B cell (primary cell): ENCODE data around the gene RBM42. TPM values are rescaled to one million over a fixed set of nuclear protein-coding genes. Genes with fewer than 3 reads are reported as not detected.

Experiments
- ATAC-seq: fragments of 200-7000 bp; cut with Tn5 transposase; one replicate; pipeline ENCODE4 v1.10.0; 2021; ENCODE audit warnings: low read depth, mild to moderate bottlenecking, moderate number of reproducible peaks, moderate library complexity
- CTCF ChIA-PET: fragments of 350-600 bp; sonication (Branson Sonifier 250); formaldehyde crosslinking; loops from one replicate; lab custom pipeline; 2021; ENCODE audit warnings: antibody characterized with exemption, inconsistent platforms; lab: Charles Lee
- POLR2A ChIA-PET: fragments of 350-600 bp; sonication (Branson Sonifier 250); formaldehyde crosslinking; loops from one replicate; lab custom pipeline; 2021; ENCODE audit warnings: antibody characterized with exemption; lab: Charles Lee
- DNase-seq: peaks from one replicate; pipeline ENCODE4 v3.0.0; 2013
- H2AFZ ChIP-seq: 2 replicates; pipeline ENCODE4 v1.6.1; 2012; ENCODE audit warnings: mild to moderate bottlenecking, low read depth, low read length; ENCODE audit not compliant: insufficient read depth, poor library complexity, severe bottlenecking
- H3K27ac ChIP-seq, 2 donors: 1 replicate in 1 of 2; 2 replicates in 1 of 2; pipeline ENCODE4 v1.5.1; 2012 to 2013; ENCODE audit warnings: low read length in 2 of 2, mild to moderate bottlenecking in 2 of 2, moderate library complexity in 1 of 2
- H3K27me3 ChIP-seq, 4 experiments: fragments of 200-600 bp in 1 of 4; sonication (generic) in 1 of 4; replicated peaks in 1 of 4; 1 replicate in 2 of 4; 2 replicates in 2 of 4; pipeline versions ENCODE4 v1.6.1 to v1.7.0; 2013 to 2016; ENCODE audit warnings: low read length in 3 of 4, mild to moderate bottlenecking in 2 of 4, mixed read lengths in 1 of 4, moderate library complexity in 1 of 4; ENCODE audit not compliant: insufficient read depth in 4 of 4, control insufficient read depth in 3 of 4; ENCODE audit errors: control extremely low read depth in 1 of 4
- H3K36me3 ChIP-seq, 2 experiments: replicated peaks in 1 of 2; 1 replicate in 1 of 2; 2 replicates in 1 of 2; pipeline versions ENCODE4 v1.6.1 to v1.7.1; 2013; ENCODE audit warnings: low read length in 1 of 2; ENCODE audit not compliant: insufficient read depth in 2 of 2, control insufficient read depth in 1 of 2; ENCODE audit errors: control extremely low read depth in 1 of 2, extremely low read depth in 1 of 2
- H3K4me1 ChIP-seq, 2 donors: fragments of 200-600 bp in 1 of 2; sonication (generic) in 1 of 2; 1 replicate in 1 of 2; 2 replicates in 1 of 2; pipeline versions ENCODE4 v1.5.1 to v1.6.1; 2013 to 2017; ENCODE audit warnings: low read length in 2 of 2; ENCODE audit not compliant: control insufficient read depth in 2 of 2, insufficient read depth in 2 of 2
- H3K4me2 ChIP-seq: replicated peaks from 2 replicates; pipeline ENCODE3; 2012; ENCODE audit warnings: mild to moderate bottlenecking, low read depth, low read length; ENCODE audit not compliant: poor library complexity, severe bottlenecking
- H3K4me3 ChIP-seq, 5 experiments: fragments of 200-600 bp in 1 of 5; sonication (generic) in 1 of 5; 1 replicate in 3 of 5; 2 replicates in 2 of 5; pipeline versions ENCODE4 v1.5.1 to v1.7.0; 2011 to 2016; ENCODE audit warnings: low read length in 4 of 5, mild to moderate bottlenecking in 4 of 5, low read depth in 2 of 5, control low read depth in 1 of 5, moderate library complexity in 1 of 5; ENCODE audit not compliant: insufficient read depth in 1 of 5; ENCODE audit errors: control extremely low read depth in 1 of 5, extremely low read depth in 1 of 5
- H3K79me2 ChIP-seq: fragments of 200-600 bp; sonication (generic); one replicate; pipeline ENCODE4 v1.6.0; 2016; ENCODE audit warnings: low read length; ENCODE audit not compliant: control insufficient read depth, insufficient read depth
- H3K9ac ChIP-seq: fragments of 200-600 bp; sonication (generic); 2 replicates; pipeline ENCODE4 v1.6.1; 2017; ENCODE audit warnings: mild to moderate bottlenecking, low read length, moderate library complexity
- H3K9me3 ChIP-seq, 3 donors: one replicate each; pipeline versions ENCODE4 v1.6.1 to v1.7.1; 2013; ENCODE audit warnings: low read length in 2 of 3; ENCODE audit not compliant: control insufficient read depth in 2 of 3, insufficient read depth in 1 of 3; ENCODE audit errors: control extremely low read depth in 1 of 3
- H4K20me1 ChIP-seq: 2 replicates; pipeline ENCODE4 v1.6.0; 2012; ENCODE audit warnings: mild to moderate bottlenecking, low read length; ENCODE audit not compliant: insufficient read depth, control insufficient read depth, poor library complexity, severe bottlenecking
- H3K27ac Mint-ChIP-seq: one replicate; pipeline ENCODE4 v1.8.0; 2021; ENCODE audit warnings: mixed read lengths
- H3K27me3 Mint-ChIP-seq: one replicate; pipeline ENCODE4 v1.8.0; 2021; ENCODE audit warnings: mixed read lengths
- H3K4me1 Mint-ChIP-seq: one replicate; pipeline ENCODE4 v1.8.0; 2021; ENCODE audit warnings: mixed read lengths
- H3K4me3 Mint-ChIP-seq: one replicate; pipeline ENCODE4 v1.8.0; 2021; ENCODE audit warnings: mixed read lengths
- H3K9me3 Mint-ChIP-seq: one replicate; pipeline ENCODE4 v1.8.0; 2022; ENCODE audit warnings: mixed read lengths; ENCODE audit not compliant: insufficient read depth
- EZH2 ChIP-seq: IDR thresholded peaks from 2 replicates; pipeline ENCODE4 v1.6.1; 2012; ENCODE audit warnings: borderline replicate concordance, low read depth, mild to moderate bottlenecking, moderate library complexity, low read length; ENCODE audit not compliant: insufficient read depth, poor library complexity, severe bottlenecking
- WGBS: methylation state at CpG from one replicate; pipeline ENCODE4 v1.1.5; 2013; ENCODE audit warnings: missing lambda C conversion rate; ENCODE audit not compliant: insufficient coverage; 5-methylcytosine and 5-hydroxymethylcytosine counted together
- intact Hi-C: fragments of 100-400 bp; cut with micrococcal nuclease; formaldehyde crosslinking; loops from one replicate; pipeline ENCODE4 v1.10.0; 2022
- polyA plus RNA-seq: library from polyadenylated mRNA; depleted of rRNA; stranded (reverse); fragments of >200 nt; gene quantifications from 2 replicates; pipeline ENCODE4 v1.2.3, GENCODE V29; 2012
- total RNA-seq, 2 donors: library from RNA; stranded (reverse); fragments of 120-200 nt in 1 of 2; gene quantifications; 1 replicate in 1 of 2; 2 replicates in 1 of 2; pipeline versions ENCODE4 v1.2.3 to v1.2.4, GENCODE V29; 2013 to 2022
- TF ChIP-seq, protein P1 (sequence below): fragments of 200-600 bp; IDR thresholded peaks from one replicate; pipeline ENCODE4 v1.8.0; 2022; ENCODE audit warnings: antibody characterized with exemption, mild to moderate bottlenecking

Gene RBM42
- total and polyA plus RNA-seq, 2 donors (not counting 1 experiment from before 2014, with no cell fraction given): 42.1 to 52.0 TPM

DNA sequence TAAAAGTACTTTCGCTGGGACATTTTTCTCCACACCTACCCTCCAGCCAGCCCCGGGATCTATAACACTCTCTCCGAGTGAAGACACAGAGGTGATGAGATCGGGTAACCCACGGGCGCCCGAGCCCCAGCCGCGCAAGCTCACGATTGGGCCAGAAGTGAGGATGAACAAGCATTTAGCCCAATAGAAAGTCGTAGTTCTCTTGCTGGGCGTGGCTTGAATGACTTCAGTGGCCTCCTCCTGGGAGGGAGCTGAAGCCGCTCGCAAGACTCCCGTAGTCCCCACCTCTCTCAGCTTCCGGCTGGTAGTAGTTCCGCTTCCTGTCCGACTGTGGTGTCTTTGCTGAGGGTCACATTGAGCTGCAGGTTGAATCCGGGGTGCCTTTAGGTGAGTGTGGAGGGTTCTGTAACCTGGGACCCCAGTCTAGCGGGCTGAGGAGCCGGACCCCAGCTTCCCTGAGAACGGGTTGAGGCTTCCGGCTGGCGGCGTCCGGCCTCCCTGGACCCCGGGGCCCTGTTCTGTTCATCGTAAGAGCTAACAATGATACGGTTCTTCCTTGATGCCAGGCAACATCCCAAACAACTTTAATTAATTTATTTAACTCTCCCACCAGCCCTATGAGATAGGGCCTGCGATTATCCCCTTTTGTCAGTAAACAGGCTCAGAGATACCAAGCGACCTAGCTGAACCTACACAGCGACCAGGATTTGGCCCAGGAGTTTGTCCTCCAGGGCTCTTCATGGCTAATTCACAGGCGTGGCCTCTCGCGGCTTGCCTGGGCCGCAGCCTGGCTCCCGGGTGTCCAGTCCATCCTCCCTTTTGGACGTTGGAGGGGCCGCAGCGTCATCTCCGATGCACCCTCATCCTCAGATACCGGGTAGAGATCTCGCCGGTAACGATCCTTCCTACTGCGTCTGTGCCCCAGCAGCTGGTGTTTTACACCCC lies 19.5 kb downstream of the RBM42 start, which contains the start of gene COX6B1:
Gene COX6B1 (plus strand): TSS at position 307 of the 945 bp plus-strand sequence. CDS start 2,921 bp downstream, outside the sequence.
- WGBS: under 1% methylated on average over 43 of the region's 46 CpGs
- peak within 1 kb of the TSS; percentile 75 for H3K9ac ChIP-seq
- DNase-seq: peak; percentile 96
- H2AFZ ChIP-seq: peak within 1 kb of the TSS; percentile 87
- ATAC-seq: peak; percentile 65
- H3K27me3 Mint-ChIP-seq: no peaks in the 10 kb centered on the region
- no peaks in the 10 kb centered on the region for H3K27me3 ChIP-seq
- peaks cover 1 to 17% of the 10 kb centered on the region in 2 experiments for H3K36me3 ChIP-seq
- H3K27ac Mint-ChIP-seq: peak within 1 kb of the TSS; percentile 87
- POLR2A ChIA-PET: interaction anchor here (0.6 to 1.0 kb wide), 5 partner anchors 35 to 283 kb away, joined by 3 to 7 read pairs (median 3); partner anchors contain the start of genes HAUS5, PSENEN and U2AF1L4
- CTCF ChIA-PET: interaction anchor here (0.8 to 1.2 kb wide), 2 partner anchors 26 to 54 kb away, joined by 3 to 6 read pairs; no protein-coding TSS in a partner anchor
- intact Hi-C loops: loop anchor here (1.0 to 10.0 kb wide), 9 partner anchors 20 to 1947 kb away; partner anchors contain the start of genes ARHGAP33, HAUS5, LIN37 and OVOL3
- peaks cover 14 to 43% of the 10 kb centered on the region in 2 donors for H3K4me1 ChIP-seq
- TF ChIP-seq EZH2: no peak
- TF ChIP-seq, protein P1, sequence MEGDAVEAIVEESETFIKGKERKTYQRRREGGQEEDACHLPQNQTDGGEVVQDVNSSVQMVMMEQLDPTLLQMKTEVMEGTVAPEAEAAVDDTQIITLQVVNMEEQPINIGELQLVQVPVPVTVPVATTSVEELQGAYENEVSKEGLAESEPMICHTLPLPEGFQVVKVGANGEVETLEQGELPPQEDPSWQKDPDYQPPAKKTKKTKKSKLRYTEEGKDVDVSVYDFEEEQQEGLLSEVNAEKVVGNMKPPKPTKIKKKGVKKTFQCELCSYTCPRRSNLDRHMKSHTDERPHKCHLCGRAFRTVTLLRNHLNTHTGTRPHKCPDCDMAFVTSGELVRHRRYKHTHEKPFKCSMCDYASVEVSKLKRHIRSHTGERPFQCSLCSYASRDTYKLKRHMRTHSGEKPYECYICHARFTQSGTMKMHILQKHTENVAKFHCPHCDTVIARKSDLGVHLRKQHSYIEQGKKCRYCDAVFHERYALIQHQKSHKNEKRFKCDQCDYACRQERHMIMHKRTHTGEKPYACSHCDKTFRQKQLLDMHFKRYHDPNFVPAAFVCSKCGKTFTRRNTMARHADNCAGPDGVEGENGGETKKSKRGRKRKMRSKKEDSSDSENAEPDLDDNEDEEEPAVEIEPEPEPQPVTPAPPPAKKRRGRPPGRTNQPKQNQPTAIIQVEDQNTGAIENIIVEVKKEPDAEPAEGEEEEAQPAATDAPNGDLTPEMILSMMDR: no peak
- peak within 1 kb of the TSS; percentile 94 for H3K4me3 Mint-ChIP-seq
- peak within 1 kb of the TSS; percentile 64 to 80 for H3K27ac ChIP-seq
- peaks cover 0 to 5% (median 0%) of the 10 kb centered on the region in 3 donors for H3K9me3 ChIP-seq
- peaks cover 13% of the 10 kb centered on the region for H4K20me1 ChIP-seq
- no peaks in the 10 kb centered on the region for H3K9me3 Mint-ChIP-seq
- H3K4me3 ChIP-seq: peak within 1 kb of the TSS; percentile 69 to 88 (median 85)
- peaks cover 44% of the 10 kb centered on the region for H3K4me1 Mint-ChIP-seq
- H3K4me2 ChIP-seq: peak within 1 kb of the TSS; percentile 85
- peaks cover 42% of the 10 kb centered on the region for H3K79me2 ChIP-seq
